Heart right ventricle (tissue), 16 donors: Measurements from ENCODE around the gene CPED1. TPM values are rescaled to one million over a fixed set of nuclear protein-coding genes. Genes with fewer than 3 reads are reported as not detected.
A peak's percentile ranks its signal among the peaks of the same experiment; 100 is the strongest.

Source experiments
- ATAC-seq, 8 donors: fragments of 200-7000 bp; cut with Tn5 transposase; one replicate each; pipeline ENCODE4 v1.9.1; 2020; ENCODE audit warnings: mild to moderate bottlenecking in 8 of 8, moderate library complexity in 8 of 8, moderate number of reproducible peaks in 1 of 8
- DNase-seq, 2 donors: peaks; one replicate each; pipeline ENCODE4 v3.0.0-alpha.2; 2020
- H3K27ac ChIP-seq, 10 donors: fragments of 200-600 bp; sonication (generic) in 2 of 10; one replicate each; pipeline versions ENCODE4 v1.5.0 to v1.8.0; 2020 to 2022; ENCODE audit warnings: mild to moderate bottlenecking in 3 of 10
- H3K27me3 ChIP-seq, 7 donors: fragments of 200-600 bp; one replicate each; pipeline ENCODE4 v1.8.0; 2021 to 2022; ENCODE audit warnings: mild to moderate bottlenecking in 2 of 7
- H3K36me3 ChIP-seq, 9 donors: fragments of 200-600 bp; sonication (generic) in 1 of 9; one replicate each; pipeline versions ENCODE4 v1.5.0 to v1.8.0; 2020 to 2022; ENCODE audit warnings: mild to moderate bottlenecking in 2 of 9
- H3K4me1 ChIP-seq, 9 donors: fragments of 200-600 bp; sonication (generic) in 1 of 9; one replicate each; pipeline versions ENCODE4 v1.5.0 to v1.8.0; 2020 to 2022; ENCODE audit warnings: mild to moderate bottlenecking in 4 of 9
- H3K4me3 ChIP-seq, 10 donors: fragments of 200-600 bp; sonication (generic) in 2 of 10; one replicate each; pipeline versions ENCODE4 v1.5.0 to v1.8.0; 2020 to 2022; ENCODE audit warnings: mild to moderate bottlenecking in 7 of 10, moderate library complexity in 2 of 10
- H3K9me3 ChIP-seq, 11 donors: fragments of 200-600 bp in 10 of 11; sonication (generic) in 2 of 11; one replicate each; pipeline versions ENCODE4 v1.5.0 to v1.8.0; 2013 to 2022; ENCODE audit warnings: mild to moderate bottlenecking in 2 of 11, control low read depth in 1 of 11, moderate library complexity in 1 of 11
- CTCF ChIP-seq, 9 donors: fragments of 200-600 bp; sonication (generic) in 2 of 9; IDR thresholded peaks; one replicate each; pipeline versions ENCODE4 v1.5.0 to v1.8.0; 2021 to 2022; ENCODE audit warnings: antibody characterized with exemption in 9 of 9, mild to moderate bottlenecking in 5 of 9, moderate library complexity in 1 of 9
- WGBS, 2 donors: extraction: QIAGEN DNeasy Blood & Tissue Kit; methylation state at CpG; one replicate each; pipeline ENCODE4 v1.1.7; 2013; ENCODE audit warnings: inconsistent platforms in 1 of 2; 5-methylcytosine and 5-hydroxymethylcytosine counted together
- intact Hi-C, 10 donors: fragments of 100-400 bp; cut with DNase I; formaldehyde crosslinking; loops; one replicate each; pipeline versions ENCODE4 v1.11.1 to v1.14.2; 2022
- polyA plus RNA-seq, 2 donors: library from polyadenylated mRNA; stranded (reverse); fragments of 200-250 nt; gene quantifications; one replicate each; pipeline ENCODE4 v1.2.3, GENCODE V29; 2013
- total RNA-seq, 10 donors: library from RNA; stranded (reverse); fragmentation: NEBNext Ultra II Directional in 3 of 10; extraction: Animal tissue kit (Norgen Biotek cat#: 25700) in 3 of 10; gene quantifications; one replicate each; pipeline versions ENCODE4 v1.2.1 to v1.2.4, GENCODE V29; 2021 to 2023
- donor health status: Arrhythmogenic right ventricular cardiomyopathy.
- donor health status: ischemic (EF 13 %, LVEDD 7.1; RV severe dilation, severe dysfunction).
- donor health status: healthy with polysubstance abuse.
- donor health status: DM: no; HTN: yes; CAD: no.
- donor health status: DM: no; HTN: no; CAD: no.
- donor health status: ischemic (EF 25% LVEDD 6.9; RV normal size, moderate dysfunction).
- donor health status: ischemic (EF 25% LVEDD 5.7; RV mildly dilated, moderate dysfunction).
- donor health status: healthy.
- donor health status: DM: yes; HTN: yes; CAD: no.
- donor health status: Ischemic cardiomyopathy.
- donor health status: ischemic (EF 35%, LVEDD 5.7; RV mildly dilated, moderate dysfunction).
- donor health status: nonischemic (EF 11% LVEDD 7.7; RV severe dilation, severe dysfunction).
- donor health status: DM: yes; HTN: yes; CAD: no.
- donor health status: PGD.
- donor health status: ischemic (EF 29% LVEDD 5.4; RV normal size, mild dysfunction).
- donor health status: nonischemic (EF 23%, LVEDD 6.1; RV moderate dilation, normal function).

CPED1 gene
- total and polyA plus RNA-seq, 12 donors: 3.9 to 56.5 (median 31.2) TPM

- peaks cover 0 to 78% (median 25%) of the 10 kb centered on the region in 9 donors for H3K36me3 ChIP-seq
- no peaks in the 10 kb centered on the region for H3K27me3 ChIP-seq
- DNase-seq (no peak), ATAC-seq (no peak)
- 88 to 90% methylated on average over 3 of the region's 3 CpGs for WGBS, 2 donors
- no peaks in the 10 kb centered on the region for H3K9me3 ChIP-seq
- H3K4me3 ChIP-seq: no peak overlapping the region
- intact Hi-C loops: no loop called here
- no peak overlapping the region for H3K27ac ChIP-seq
- no peak for TF ChIP-seq CTCF (IDR thresholded peaks at IDR 0.05)
- peaks cover 0 to 26% (median 19%) of the 10 kb centered on the region in 9 donors for H3K4me1 ChIP-seq
These were observed 32.8 kb upstream of the CPED1 start for GRCh38 chr7:120955577-120956149.

GRCh38 chr7:120959929-120960484, 28.5 kb upstream of the CPED1 start:
- Histone ChIP-seq H3K36me3 (peaks cover 0 to 64% (median 28%) of the 10 kb centered on the region in 9 donors), H3K4me1 (peaks cover 0 to 22% (median 13%) of the 10 kb centered on the region in 9 donors), H3K9me3 (no peaks in the 10 kb centered on the region), H3K27me3 (no peaks in the 10 kb centered on the region), H3K27ac (no peak overlapping the region), H3K4me3 (no peak overlapping the region)
- ATAC-seq (no peak), DNase-seq (no peak)
- TF ChIP-seq CTCF (IDR thresholded peaks at IDR 0.05): no peak
- 90 to 93% methylated on average over 8 of the region's 8 CpGs for whole genome bisulfite sequencing, 2 donors
- intact Hi-C loops: no loop called here

- DNase-seq: no peak
- no peak for TF ChIP-seq CTCF (IDR thresholded peaks at IDR 0.05)
- no peak for ATAC-seq
- H3K27ac ChIP-seq: peak overlapping the region in 1 of 10 donors; percentile 5
- no peaks in the 10 kb centered on the region for H3K9me3 ChIP-seq
- H3K27me3 ChIP-seq: no peaks in the 10 kb centered on the region
- H3K36me3 ChIP-seq: peaks cover 0 to 64% (median 30%) of the 10 kb centered on the region in 9 donors
- H3K4me3 ChIP-seq: no peak overlapping the region
- intact Hi-C loops: no loop called here
- WGBS, 2 donors: 92 to 98% methylated on average over 1 of the region's 1 CpG
- peaks cover 0 to 22% (median 13%) of the 10 kb centered on the region in 9 donors for H3K4me1 ChIP-seq
These were observed 27.8 kb upstream of the CPED1 start for GRCh38 chr7:120960714-120961113.

GRCh38 chr7:120961638-120962173, 26.8 kb upstream of the CPED1 start:
- no peak for TF ChIP-seq CTCF (IDR thresholded peaks at IDR 0.05)
- Histone ChIP-seq H3K4me1 (peaks cover 0 to 22% (median 13%) of the 10 kb centered on the region in 9 donors), H3K9me3 (no peaks in the 10 kb centered on the region), H3K27me3 (no peaks in the 10 kb centered on the region), H3K27ac (peak overlapping the region in 1 of 10 donors; percentile 5), H3K4me3 (no peak overlapping the region), H3K36me3 (peaks cover 0 to 64% (median 29%) of the 10 kb centered on the region in 9 donors)
- 53 to 74% methylated on average over 1 of the region's 1 CpG for WGBS, 2 donors
- ATAC-seq: no peak
- no peak for DNase-seq
- intact Hi-C loops: no loop called here
